ENCODE data around the gene DNAH2. TPM values are rescaled to one million over a fixed set of nuclear protein-coding genes. Genes with fewer than 3 reads are reported as not detected.

DNAH2 gene
- total RNA-seq, 1 experiment from 2014 or later = 0.15 TPM

DNA sequence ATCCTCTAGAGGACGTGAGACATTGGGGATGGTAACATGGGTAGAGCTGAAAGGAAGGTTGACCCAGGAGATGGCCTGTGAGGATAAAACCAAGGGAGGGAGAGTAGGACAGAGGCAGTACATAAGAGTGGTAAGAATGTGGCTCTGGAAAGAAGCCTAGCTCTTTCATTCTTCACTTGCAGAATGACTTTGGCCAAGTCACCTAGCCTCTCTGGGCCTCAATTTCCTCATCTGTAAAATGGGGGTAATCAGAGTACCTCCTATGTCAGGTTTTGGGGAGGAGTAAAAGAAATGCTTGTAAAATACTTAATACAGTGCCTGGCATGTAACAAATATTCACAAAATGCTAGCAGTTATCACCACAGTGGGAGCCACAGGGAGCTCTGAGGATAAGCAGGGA lies 123.3 kb downstream of the DNAH2 start:
- H3K9me3 Mint-ChIP-seq = no peaks in the 10 kb centered on the region; a peak in 1 of 5 replicates
- H3K14ac ChIP-seq (ENCODE audit: insufficient read depth, low read length) = no peak overlapping the region
- peaks cover 2 to 11% (median 9%) of the 10 kb centered on the region in 3 experiments; a peak in 5 of 7 replicates for H3K36me3 Mint-ChIP-seq (ENCODE audit: insufficient read depth in 1 of 3, low read depth in 3 of 3)
- H4K5ac ChIP-seq (ENCODE audit: insufficient read length, low read depth, low read length) = no peak overlapping the region
- no peak overlapping the region for H3T11ph ChIP-seq (ENCODE audit: low read length)
- peak overlapping the region; percentile 89 to 94 for H3K4me3 Mint-ChIP-seq
- H3K23me2 ChIP-seq (ENCODE audit: insufficient read length, low read depth, low read length, poor library complexity, severe bottlenecking) = peaks cover 42% of the 10 kb centered on the region
- H3K56ac ChIP-seq (ENCODE audit: insufficient read length, low read depth, low read length) = no peak overlapping the region
- no peak overlapping the region for H3K9ac ChIP-seq (ENCODE audit: extremely low read depth, insufficient read length, low read length)
- no peak overlapping the region for H4K91ac ChIP-seq (ENCODE audit: insufficient read length, low read depth, low read length)
- H4K20me1 ChIP-seq (ENCODE audit: control insufficient read depth, insufficient read depth, insufficient read length) = no peaks in the 10 kb centered on the region
- H2BK5ac ChIP-seq (ENCODE audit: insufficient read length, low read length) = no peak overlapping the region
- no peak overlapping the region for H2AFZ ChIP-seq (ENCODE audit: low read length)
- H3K79me2 ChIP-seq (ENCODE audit: insufficient read depth, low read length) = no peaks in the 10 kb centered on the region
- TF ChIP-seq, protein P1, sequence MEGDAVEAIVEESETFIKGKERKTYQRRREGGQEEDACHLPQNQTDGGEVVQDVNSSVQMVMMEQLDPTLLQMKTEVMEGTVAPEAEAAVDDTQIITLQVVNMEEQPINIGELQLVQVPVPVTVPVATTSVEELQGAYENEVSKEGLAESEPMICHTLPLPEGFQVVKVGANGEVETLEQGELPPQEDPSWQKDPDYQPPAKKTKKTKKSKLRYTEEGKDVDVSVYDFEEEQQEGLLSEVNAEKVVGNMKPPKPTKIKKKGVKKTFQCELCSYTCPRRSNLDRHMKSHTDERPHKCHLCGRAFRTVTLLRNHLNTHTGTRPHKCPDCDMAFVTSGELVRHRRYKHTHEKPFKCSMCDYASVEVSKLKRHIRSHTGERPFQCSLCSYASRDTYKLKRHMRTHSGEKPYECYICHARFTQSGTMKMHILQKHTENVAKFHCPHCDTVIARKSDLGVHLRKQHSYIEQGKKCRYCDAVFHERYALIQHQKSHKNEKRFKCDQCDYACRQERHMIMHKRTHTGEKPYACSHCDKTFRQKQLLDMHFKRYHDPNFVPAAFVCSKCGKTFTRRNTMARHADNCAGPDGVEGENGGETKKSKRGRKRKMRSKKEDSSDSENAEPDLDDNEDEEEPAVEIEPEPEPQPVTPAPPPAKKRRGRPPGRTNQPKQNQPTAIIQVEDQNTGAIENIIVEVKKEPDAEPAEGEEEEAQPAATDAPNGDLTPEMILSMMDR (conservative IDR thresholded peaks at IDR 0.05) = no peak
- no peaks in the 10 kb centered on the region for H3K79me1 ChIP-seq (ENCODE audit: insufficient read depth, low read depth, low read length, poor library complexity, severe bottlenecking)
- H2BK20ac ChIP-seq (ENCODE audit: low read depth, low read length, poor library complexity, severe bottlenecking) = no peak overlapping the region
- no peak overlapping the region for H3K27ac ChIP-seq (ENCODE audit: insufficient read length, low read depth, low read length)
- H4K8ac ChIP-seq (replicated peaks; ENCODE audit: insufficient read length, low read depth, low read length) = no peak overlapping the region
- peak overlapping the region in 1 of 3 experiments; percentile 80; a peak in 2 of 7 replicates for H3K27ac Mint-ChIP-seq
- peaks cover 42 to 58% of the 10 kb centered on the region in 2 experiments for H3K4me1 Mint-ChIP-seq
- no peak for DNase-seq
- H2BK120ac ChIP-seq (ENCODE audit: low read depth, low read length, poor library complexity, severe bottlenecking) = no peak overlapping the region
- peaks cover 28% of the 10 kb centered on the region; the same call in 1 of the 2 replicates for H3K27me3 ChIP-seq (ENCODE audit: insufficient read depth, low read length)
- no CpG with 5 or more reads among the region's 1 CpG for WGBS (ENCODE audit: extremely low coverage, insufficient read length, low lambda C conversion rate)
- no peak overlapping the region for H3K23ac ChIP-seq (ENCODE audit: insufficient read length, low read depth, low read length)
- H3K9me3 ChIP-seq (ENCODE audit: control insufficient read depth, low read depth, low read length) = no peaks in the 10 kb centered on the region
- H3K4me1 ChIP-seq (ENCODE audit: insufficient read depth, low read length) = no peaks in the 10 kb centered on the region; the same call in 1 of the 2 replicates
- no peak overlapping the region for H2BK12ac ChIP-seq (ENCODE audit: insufficient read length, low read depth, low read length)
- H3K18ac ChIP-seq (ENCODE audit: insufficient read length, low read depth, low read length) = no peak overlapping the region
- H3K4ac ChIP-seq (ENCODE audit: low read depth, low read length) = no peak overlapping the region
- peak overlapping the region; percentile 97 for H3K4me2 ChIP-seq (ENCODE audit: insufficient read depth, insufficient read length, low read length)
- no peak overlapping the region for H2BK15ac ChIP-seq (ENCODE audit: low read depth, low read length)
- no peak overlapping the region for H2AK5ac ChIP-seq (ENCODE audit: insufficient read length, low read length)
- peaks cover 30% of the 10 kb centered on the region for H3K27me3 Mint-ChIP-seq (ENCODE audit: low read depth)
